Kidney (tissue), 14 donors: Measurements from ENCODE around the gene ALCAM. TPM values are rescaled to one million over a fixed set of nuclear protein-coding genes. Genes with fewer than 3 reads are reported as not detected.

ENCODE experiments used
- DNase-seq, 5 donors: peaks; one replicate each; pipeline ENCODE4 v3.0.0-alpha.2; 2013 to 2020
- FAIRE-seq: peaks from 2 replicates; lab custom pipeline; 2012; peaks lifted over from hg19 to GRCh38; lab: Jason Lieb, UNC
- H3K27ac ChIP-seq, 2 donors: one replicate each; pipeline ENCODE4 v1.7.0; 2013; ENCODE audit warnings: low read depth in 2 of 2, low read length in 2 of 2, inconsistent platforms in 1 of 2
- H3K27me3 ChIP-seq: one replicate; pipeline ENCODE4 v1.7.1; 2013; ENCODE audit warnings: low read length, inconsistent platforms; ENCODE audit not compliant: control insufficient read depth, insufficient read depth
- H3K36me3 ChIP-seq, 3 donors: one replicate each; pipeline versions ENCODE4 v1.7.0 to v1.7.1; 2013; ENCODE audit warnings: low read length in 3 of 3, control low read depth in 1 of 3, inconsistent platforms in 1 of 3; ENCODE audit not compliant: insufficient read depth in 3 of 3, control insufficient read depth in 2 of 3
- H3K4me1 ChIP-seq, 3 donors: one replicate each; pipeline versions ENCODE4 v1.7.0 to v1.7.1; 2013; ENCODE audit warnings: low read length in 3 of 3, inconsistent platforms in 1 of 3, low read depth in 1 of 3; ENCODE audit not compliant: control insufficient read depth in 2 of 3, insufficient read depth in 2 of 3
- H3K4me3 ChIP-seq, 3 donors: one replicate each; pipeline versions ENCODE4 v1.7.0 to v1.8.1; 2013; ENCODE audit warnings: low read length in 3 of 3, control low read depth in 1 of 3, inconsistent platforms in 1 of 3
- H3K9ac ChIP-seq, 3 donors: one replicate each; pipeline versions ENCODE4 v1.7.0 to v1.7.1; 2013; ENCODE audit warnings: low read length in 3 of 3, control low read depth in 1 of 3, inconsistent platforms in 1 of 3
- H3K9me3 ChIP-seq, 3 donors: one replicate each; pipeline versions ENCODE4 v1.7.0 to v1.7.1; 2013; ENCODE audit warnings: low read length in 3 of 3, control low read depth in 1 of 3, inconsistent platforms in 1 of 3; ENCODE audit not compliant: control insufficient read depth in 2 of 3, insufficient read depth in 1 of 3
- CTCF ChIP-seq: IDR thresholded peaks from 3 replicates; pipeline ENCODE4 v1.5.1; 2012; ENCODE audit warnings: mild to moderate bottlenecking, moderate library complexity, borderline replicate concordance; ENCODE audit not compliant: insufficient read depth; ENCODE audit errors: extremely low read depth
- intact Hi-C: fragments of 100-400 bp; cut with DNase I; formaldehyde crosslinking; loops from one replicate; pipeline ENCODE4 v1.11.1; 2022
- polyA plus RNA-seq: library from polyadenylated mRNA; stranded (reverse); fragments of 350-450 nt; fragmentation: Illumina TruSeq; extraction: RNeasy Lipid Tissue Mini Kit (QIAGEN cat#74804); gene quantifications from one replicate; pipeline ENCODE4 v1.2.3, GENCODE V29; 2014; ENCODE audit warnings: low read depth, low replicate concordance; ENCODE audit not compliant: insufficient read depth
- total RNA-seq: library from RNA; stranded (reverse); fragmentation: NEBNext Ultra II Directional; extraction: Animal tissue kit (Norgen Biotek cat#: 25700); gene quantifications from one replicate; pipeline ENCODE4 v1.2.1, GENCODE V29; 2021
- donor health status: control.
- donor health status: control.
- donor health status: control.
- donor health status: control.
- donor health status: control.
- donor health status: DM: yes; HTN: yes; CAD: no.
- donor health status: Normal renal cell carcinoma (clear cell type).

ALCAM gene
- total and polyA plus RNA-seq, 2 donors from 2014 or later, result 15.1 to 36.4 TPM

GRCh38 chr3:105532251-105532650 lies 165.5 kb downstream of the ALCAM start:
- Histone ChIP-seq H3K27me3 (no peaks in the 10 kb centered on the region), H3K36me3 (peaks cover 0 to 4% (median 0%) of the 10 kb centered on the region in 3 donors), H3K27ac (no peak overlapping the region), H3K4me1 (no peaks in the 10 kb centered on the region), H3K4me3 (no peak overlapping the region), H3K9me3 (no peaks in the 10 kb centered on the region), H3K9ac (no peak overlapping the region)
- peak in 2 of 5 donors; percentile 7 to 32 for DNase-seq
- FAIRE-seq, result no peak
- TF ChIP-seq CTCF, result no peak
- intact Hi-C loops, result no loop called here

GRCh38 chr3:105533960-105534359 lies 167.3 kb downstream of the ALCAM start:
- Histone ChIP-seq H3K4me3 (no peak overlapping the region), H3K27ac (no peak overlapping the region), H3K4me1 (no peaks in the 10 kb centered on the region), H3K36me3 (peaks cover 0 to 4% (median 0%) of the 10 kb centered on the region in 3 donors), H3K9ac (no peak overlapping the region), H3K27me3 (no peaks in the 10 kb centered on the region), H3K9me3 (no peaks in the 10 kb centered on the region)
- DNase-seq (no peak), FAIRE-seq (no peak)
- intact Hi-C loops, result no loop called here
- no peak for TF ChIP-seq CTCF

GRCh38 chr3:105534491-105534890 lies 167.8 kb downstream of the ALCAM start:
- no peaks in the 10 kb centered on the region for H3K9me3 ChIP-seq
- H3K27me3 ChIP-seq, result no peaks in the 10 kb centered on the region
- H3K9ac ChIP-seq, result no peak overlapping the region
- no peak for TF ChIP-seq CTCF
- intact Hi-C loops, result no loop called here
- peaks cover 0 to 4% (median 0%) of the 10 kb centered on the region in 3 donors for H3K36me3 ChIP-seq
- FAIRE-seq, result no peak
- H3K4me1 ChIP-seq, result no peaks in the 10 kb centered on the region
- no peak overlapping the region for H3K27ac ChIP-seq
- DNase-seq, result no peak
- no peak overlapping the region for H3K4me3 ChIP-seq
